BJ (cell line): Measurements from ENCODE around the gene HINFP. TPM values are rescaled to one million over a fixed set of nuclear protein-coding genes. Genes with fewer than 3 reads are reported as not detected.

ENCODE experiments used
- CTCF ChIA-PET: fragments of 350-600 bp; formaldehyde crosslinking; extraction: SDS; loops from one replicate; lab custom pipeline; 2021; ENCODE audit warnings: antibody characterized with exemption, inconsistent platforms; lab: Yijun Ruan, JAX
- POLR2A ChIA-PET: fragments of 300-600 bp; sonication (Branson Sonifier 250); formaldehyde crosslinking; extraction: SDS; loops from one replicate; lab custom pipeline; 2021; ENCODE audit warnings: antibody characterized with exemption; lab: Charles Lee
- DNase-seq: peaks from one replicate; pipeline ENCODE4 v3.0.0-alpha.2; 2011; ENCODE audit warnings: low read depth
- H3K27me3 ChIP-seq: 2 replicates; pipeline ENCODE4 v1.6.0; 2011; ENCODE audit warnings: low read length; ENCODE audit not compliant: control insufficient read depth, insufficient read depth
- H3K36me3 ChIP-seq: 2 replicates; pipeline ENCODE4 v1.5.1; 2011; ENCODE audit warnings: low read length; ENCODE audit not compliant: control insufficient read depth, insufficient read depth
- H3K4me3 ChIP-seq: 2 replicates; pipeline ENCODE4 v1.5.1; 2011; ENCODE audit warnings: low read depth, mild to moderate bottlenecking, control low read depth, low read length
- CTCF ChIP-seq: IDR thresholded peaks from 2 replicates; pipeline ENCODE4 v1.5.1; 2011; ENCODE audit warnings: low read depth, mild to moderate bottlenecking, control low read depth, inconsistent platforms, low read length, moderate library complexity; ENCODE audit not compliant: insufficient read depth
- polyA plus RNA-seq: library from polyadenylated mRNA; depleted of rRNA; stranded (reverse); fragments of >200 nt; gene quantifications from 2 replicates; pipeline ENCODE4 v1.2.3, GENCODE V29; 2011

Gene HINFP
- polyA plus RNA-seq, 1 experiment: 27.3 TPM

GRCh38 chr11:119084663-119085436, 36.5 kb upstream of the HINFP start, which contains the start of gene HMBS:
TSS of gene HMBS (plus strand) at chr11:119084881. CDS start at chr11:119085034, 153 bp downstream.
- CTCF ChIA-PET: interaction anchor here (0.9 to 2.5 kb wide), 6 partner anchors 9 to 542 kb away, joined by 3 to 14 read pairs (median 3); a partner anchor contains a TSS
- POLR2A ChIA-PET: interaction anchor here (0.6 to 1.4 kb wide), 9 partner anchors 10 to 253 kb away, joined by 3 to 28 read pairs (median 6); partner anchors contain the start of gene VPS11
- Histone ChIP-seq H3K4me3 (peak within 1 kb of the TSS; percentile 78), H3K27me3 (no peaks in the 10 kb centered on the region), H3K36me3 (peaks cover 18% of the 10 kb centered on the region)
- no peak for TF ChIP-seq CTCF
- peak; percentile 74 for DNase-seq

GRCh38 chr11:119085437-119085847, 35.9 kb upstream of the HINFP start:
- POLR2A ChIA-PET: interaction anchor here (0.6 to 1.4 kb wide), 10 partner anchors 9 to 253 kb away, joined by 3 to 28 read pairs (median 6); partner anchors contain the start of genes DPAGT1 and VPS11
- no peak for TF ChIP-seq CTCF

GRCh38 chr11:119087123-119087522, 34.3 kb upstream of the HINFP start:
- no peaks in the 10 kb centered on the region for H3K27me3 ChIP-seq
- ChIA-PET POLR2A (no interaction called here), CTCF (interaction anchor here (1.3 to 2.5 kb wide), 3 partner anchors 7 to 19 kb away, joined by 3 to 14 read pairs (median 3); partner anchors contain the start of gene VPS11)
- DNase-seq: no peak
- TF ChIP-seq CTCF: no peak
- H3K4me3 ChIP-seq: no peak overlapping the region
- H3K36me3 ChIP-seq: peaks cover 8% of the 10 kb centered on the region; the same call in 1 of the 2 replicates

More at GRCh38 chr11:119085437-119085847, 35.9 kb upstream of the HINFP start:
- Histone ChIP-seq H3K4me3 (peak overlapping the region; percentile 78), H3K27me3 (no peaks in the 10 kb centered on the region), H3K36me3 (peaks cover 18% of the 10 kb centered on the region)
- CTCF ChIA-PET: interaction anchor here (0.6 to 2.5 kb wide), 3 partner anchors 9 to 123 kb away, joined by 3 to 14 read pairs (median 3); a partner anchor contains a TSS
- no peak for DNase-seq

- no peak for TF ChIP-seq CTCF
- no peak for DNase-seq
- Histone ChIP-seq H3K27me3 (no peaks in the 10 kb centered on the region), H3K36me3 (peaks cover 3% of the 10 kb centered on the region), H3K4me3 (no peak overlapping the region)
- ChIA-PET POLR2A (no interaction called here), CTCF (interaction anchor here (1.3 kb wide), 1 partner anchor 20 kb away, joined by 3 read pairs; the partner anchor contains the start of gene VPS11)
Observed at GRCh38 chr11:119087747-119088241, 33.6 kb upstream of the HINFP start.

GRCh38 chr11:119088406-119088805, 33.0 kb upstream of the HINFP start:
- H3K36me3 ChIP-seq: peaks cover 5% of the 10 kb centered on the region
- POLR2A ChIA-PET: no interaction called here
- TF ChIP-seq CTCF: no peak
- no peak overlapping the region for H3K4me3 ChIP-seq
- no peak for DNase-seq
- no peaks in the 10 kb centered on the region for H3K27me3 ChIP-seq
- CTCF ChIA-PET: interaction anchor here (1.3 kb wide), 1 partner anchor 21 kb away, joined by 3 read pairs; the partner anchor contains the start of gene VPS11
